Breast epithelium (tissue), 3 donors: ENCODE data around the gene FAM131C.

Experiments
- CTCF ChIP-seq, 3 donors: fragments of 450-650 bp; IDR thresholded peaks; one replicate each; pipeline ENCODE4 v1.5.1; 2016 to 2017; ENCODE audit warnings: antibody characterized with exemption in 3 of 3, mild to moderate bottlenecking in 3 of 3, moderate library complexity in 3 of 3
- POLR2A ChIP-seq: fragments of 450-650 bp; IDR thresholded peaks from one replicate; pipeline ENCODE4 v1.6.1; 2016; ENCODE audit warnings: antibody characterized with exemption, mild to moderate bottlenecking, moderate library complexity

GRCh38 chr1:16010837-16011236 lies 62.6 kb downstream of the FAM131C start:
- TF ChIP-seq POLR2A (no peak), CTCF (IDR thresholded peaks at IDR 0.05) (no peak)
